ENCODE measurements around the gene PLD5.

DNA sequence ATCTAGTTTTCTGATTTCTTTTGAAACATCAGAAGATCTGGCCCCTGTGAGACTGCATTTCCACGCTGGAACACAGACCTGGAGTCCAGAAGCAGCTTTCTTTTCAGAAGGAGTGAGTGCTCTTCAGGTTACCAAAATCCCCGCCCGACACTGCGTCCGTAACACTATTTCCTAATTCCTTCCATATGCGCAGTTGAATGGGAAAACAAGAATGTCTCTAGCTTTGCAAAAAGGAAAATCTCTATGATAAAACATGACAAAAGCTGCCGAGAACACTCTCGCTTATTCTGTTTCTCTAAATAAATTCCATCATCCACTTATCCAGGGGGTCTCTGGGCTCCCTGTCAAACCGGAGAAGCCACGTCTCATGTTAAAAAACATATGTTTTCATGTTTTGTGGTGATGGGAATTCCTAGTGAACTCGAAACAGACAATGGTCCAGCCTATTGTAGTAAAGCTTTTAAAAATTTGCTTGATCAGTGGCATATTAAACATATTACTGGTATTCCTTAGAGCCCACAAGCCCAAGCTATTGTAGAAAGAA, 67.7 kb downstream of the PLD5 start:
- TF ChIP-seq, protein P1, sequence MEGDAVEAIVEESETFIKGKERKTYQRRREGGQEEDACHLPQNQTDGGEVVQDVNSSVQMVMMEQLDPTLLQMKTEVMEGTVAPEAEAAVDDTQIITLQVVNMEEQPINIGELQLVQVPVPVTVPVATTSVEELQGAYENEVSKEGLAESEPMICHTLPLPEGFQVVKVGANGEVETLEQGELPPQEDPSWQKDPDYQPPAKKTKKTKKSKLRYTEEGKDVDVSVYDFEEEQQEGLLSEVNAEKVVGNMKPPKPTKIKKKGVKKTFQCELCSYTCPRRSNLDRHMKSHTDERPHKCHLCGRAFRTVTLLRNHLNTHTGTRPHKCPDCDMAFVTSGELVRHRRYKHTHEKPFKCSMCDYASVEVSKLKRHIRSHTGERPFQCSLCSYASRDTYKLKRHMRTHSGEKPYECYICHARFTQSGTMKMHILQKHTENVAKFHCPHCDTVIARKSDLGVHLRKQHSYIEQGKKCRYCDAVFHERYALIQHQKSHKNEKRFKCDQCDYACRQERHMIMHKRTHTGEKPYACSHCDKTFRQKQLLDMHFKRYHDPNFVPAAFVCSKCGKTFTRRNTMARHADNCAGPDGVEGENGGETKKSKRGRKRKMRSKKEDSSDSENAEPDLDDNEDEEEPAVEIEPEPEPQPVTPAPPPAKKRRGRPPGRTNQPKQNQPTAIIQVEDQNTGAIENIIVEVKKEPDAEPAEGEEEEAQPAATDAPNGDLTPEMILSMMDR (IDR thresholded peaks at IDR 0.05), result no peak
- TF ChIP-seq POLR2A (IDR thresholded peaks at IDR 0.05), result no peak

All from testis (tissue), 2 donors.